ENCODE results near the gene PTGDS.

Gene PTGDS

GRCh38 chr9:136958898-136959850, 18.1 kb upstream of the PTGDS start:
- no peak for DNase-seq

- DNase-seq: no peak
Measured at GRCh38 chr9:136960212-136960937, 16.9 kb upstream of the PTGDS start.

- no peak for DNase-seq
Measured at GRCh38 chr9:136960938-136961275, 16.4 kb upstream of the PTGDS start.

GRCh38 chr9:136961279-136962065, 15.8 kb upstream of the PTGDS start:
- no peak for DNase-seq

GRCh38 chr9:136962163-136962562, 15.1 kb upstream of the PTGDS start:
- no peak for DNase-seq

GRCh38 chr9:136962701-136963248, 14.5 kb upstream of the PTGDS start:
- DNase-seq: no peak

GRCh38 chr9:136963341-136963740, 14.0 kb upstream of the PTGDS start:
- no peak for DNase-seq

- DNase-seq: no peak
Measured at GRCh38 chr9:136963751-136964150, 13.6 kb upstream of the PTGDS start.

GRCh38 chr9:136964171-136964689, 13.1 kb upstream of the PTGDS start:
- DNase-seq: no peak

- no peak for DNase-seq
Measured at GRCh38 chr9:136964833-136965422, 12.4 kb upstream of the PTGDS start.

- no peak for DNase-seq
Measured at GRCh38 chr9:136965771-136966484, 11.4 kb upstream of the PTGDS start.

- DNase-seq: no peak
Measured at GRCh38 chr9:136968333-136969127, 8.8 kb upstream of the PTGDS start.

GRCh38 chr9:136969150-136969549, 8.2 kb upstream of the PTGDS start:
- no peak for DNase-seq

- no peak for DNase-seq
Measured at GRCh38 chr9:136969774-136970173, 7.5 kb upstream of the PTGDS start.

- DNase-seq: no peak
Measured at GRCh38 chr9:136970361-136970760, 6.9 kb upstream of the PTGDS start.

GRCh38 chr9:136971746-136972145, 5.6 kb upstream of the PTGDS start:
- DNase-seq: no peak

GRCh38 chr9:136972335-136972734, 5.0 kb upstream of the PTGDS start:
- no peak for DNase-seq

- no peak for DNase-seq
Measured at GRCh38 chr9:136972743-136973142, 4.6 kb upstream of the PTGDS start.

GRCh38 chr9:136973618-136974617, 3.4 kb upstream of the PTGDS start:
- no peak for DNase-seq
